NCI-H2227 (cell line): Measurements from ENCODE around the gene SLC7A8.
A peak's percentile ranks its signal among the peaks of the same experiment; 100 is the strongest.
"Not testable (repeated sequence)": the region's sequence is repeated elsewhere in the genome, so short reads cannot be mapped to it uniquely, and the experiment has no call there.

Experiments
- DNase-seq: peaks from one replicate; lab custom pipeline; 2025; ENCODE audit not compliant: unreplicated experiment; lab: John Stamatoyannopoulos, UW

SLC7A8 gene

DNA sequence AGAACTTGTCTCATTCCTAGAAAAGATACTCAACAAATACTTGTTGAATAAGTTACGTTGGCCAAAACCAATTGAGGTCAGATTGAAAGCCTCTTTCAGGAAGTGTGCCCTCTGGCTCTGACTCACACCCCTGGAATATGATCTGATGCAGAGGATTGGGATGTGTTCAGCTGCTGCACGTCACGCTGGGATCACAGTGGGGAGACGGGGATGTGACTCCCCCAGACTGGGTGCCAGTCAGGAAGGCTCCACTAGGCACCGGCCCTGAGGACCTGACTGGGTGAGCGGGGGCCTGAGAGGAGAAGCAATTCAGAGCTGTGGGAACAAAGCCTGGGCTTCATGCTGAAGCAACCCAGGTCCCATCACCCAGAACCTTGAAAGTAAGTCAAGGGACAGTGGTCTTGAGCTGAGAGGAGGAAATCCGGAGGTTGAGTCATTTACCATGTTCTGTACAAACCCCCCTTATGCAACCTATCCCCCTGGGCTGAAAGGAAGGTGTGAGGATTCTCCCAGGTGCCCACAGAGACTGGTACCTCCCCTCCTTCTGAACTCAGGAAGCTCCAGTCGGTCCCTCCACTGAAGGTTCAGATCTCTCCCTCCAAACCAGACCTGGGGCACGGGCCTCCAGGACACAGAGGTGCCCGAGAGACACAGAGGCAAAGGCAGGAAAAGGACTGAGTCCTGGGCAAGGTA is 68.3 kb downstream of the SLC7A8 start:
- DNase-seq, result no peak

DNA sequence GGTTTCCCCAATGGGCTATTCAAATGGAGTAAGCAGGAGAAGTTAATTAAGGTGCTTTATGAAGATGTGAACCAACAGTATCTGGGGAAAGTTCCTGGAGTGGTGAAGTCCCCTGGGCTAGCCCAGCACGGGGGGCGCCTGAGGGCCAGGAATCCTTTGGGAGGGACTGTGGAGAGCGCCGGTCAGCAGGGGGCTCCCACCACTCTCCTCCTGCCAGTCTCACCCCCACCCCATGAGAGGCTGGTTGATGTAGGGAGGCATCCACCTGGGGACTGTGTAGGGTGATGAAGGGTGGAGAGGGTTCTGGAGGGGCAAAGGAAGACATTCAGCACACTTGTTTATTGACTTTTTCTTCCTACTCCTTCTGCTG is 68.8 kb downstream of the SLC7A8 start:
- no peak for DNase-seq

DNA sequence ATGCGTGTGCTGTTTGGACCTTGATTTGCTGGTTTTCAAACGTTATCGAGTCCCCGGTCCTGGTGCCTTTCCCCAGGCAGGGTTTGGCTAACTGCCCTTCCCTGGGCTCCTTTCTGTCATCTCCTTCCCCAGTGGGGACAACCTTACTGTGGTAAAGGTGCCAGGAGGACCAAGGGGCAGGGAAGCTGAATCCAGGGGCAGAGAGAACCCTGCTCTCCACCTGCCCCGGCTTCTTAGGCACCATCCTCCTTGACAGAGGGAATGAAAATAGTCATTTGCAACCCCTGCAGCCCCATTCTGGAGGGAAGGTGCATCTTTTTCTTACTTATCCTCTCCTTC is 69.4 kb downstream of the SLC7A8 start:
- DNase-seq, result no peak

- no peak for DNase-seq
Observed at GRCh38 chr14:23113431-23114119, 69.9 kb downstream of the SLC7A8 start.

DNA sequence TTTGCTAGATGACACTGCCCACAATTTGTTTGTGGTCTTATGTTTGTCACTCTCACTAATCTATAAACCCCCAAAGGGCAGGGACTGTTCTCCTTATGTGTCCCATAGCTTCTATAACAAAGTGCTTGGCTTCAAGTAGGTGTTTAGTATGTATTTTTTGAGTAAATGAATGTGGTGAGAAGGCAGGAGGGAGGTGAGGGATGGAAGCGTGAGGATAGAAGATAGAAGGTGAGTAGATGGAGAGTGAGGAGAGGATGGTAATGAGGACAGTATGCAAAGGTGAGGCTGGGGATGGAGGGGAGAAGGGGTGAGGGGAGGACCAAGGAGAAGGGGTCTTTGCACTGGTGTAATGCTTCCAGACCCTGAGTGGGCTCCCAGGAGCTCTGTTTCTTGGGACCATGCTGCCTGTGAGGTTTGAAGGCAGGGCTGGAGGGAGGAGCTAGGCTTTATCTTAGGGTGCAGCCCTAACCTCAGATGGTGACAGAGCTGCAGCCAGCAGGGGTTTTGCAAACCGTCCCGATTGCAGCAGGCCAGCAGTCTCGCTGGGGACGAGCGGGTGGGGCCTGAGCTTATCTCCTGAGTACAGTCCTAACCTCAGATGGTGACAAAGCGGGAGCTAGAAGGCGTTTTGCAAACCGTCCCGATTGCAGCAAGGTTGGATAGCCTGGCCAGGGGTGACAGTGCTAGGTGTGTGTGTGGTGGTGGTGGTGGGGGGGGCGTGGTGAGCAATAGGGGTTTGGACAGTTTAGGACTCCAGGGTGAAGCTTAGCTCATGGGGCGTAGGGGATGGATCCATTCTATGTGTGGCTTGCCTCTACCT is 70.9 kb downstream of the SLC7A8 start:
- no peak for DNase-seq

DNA sequence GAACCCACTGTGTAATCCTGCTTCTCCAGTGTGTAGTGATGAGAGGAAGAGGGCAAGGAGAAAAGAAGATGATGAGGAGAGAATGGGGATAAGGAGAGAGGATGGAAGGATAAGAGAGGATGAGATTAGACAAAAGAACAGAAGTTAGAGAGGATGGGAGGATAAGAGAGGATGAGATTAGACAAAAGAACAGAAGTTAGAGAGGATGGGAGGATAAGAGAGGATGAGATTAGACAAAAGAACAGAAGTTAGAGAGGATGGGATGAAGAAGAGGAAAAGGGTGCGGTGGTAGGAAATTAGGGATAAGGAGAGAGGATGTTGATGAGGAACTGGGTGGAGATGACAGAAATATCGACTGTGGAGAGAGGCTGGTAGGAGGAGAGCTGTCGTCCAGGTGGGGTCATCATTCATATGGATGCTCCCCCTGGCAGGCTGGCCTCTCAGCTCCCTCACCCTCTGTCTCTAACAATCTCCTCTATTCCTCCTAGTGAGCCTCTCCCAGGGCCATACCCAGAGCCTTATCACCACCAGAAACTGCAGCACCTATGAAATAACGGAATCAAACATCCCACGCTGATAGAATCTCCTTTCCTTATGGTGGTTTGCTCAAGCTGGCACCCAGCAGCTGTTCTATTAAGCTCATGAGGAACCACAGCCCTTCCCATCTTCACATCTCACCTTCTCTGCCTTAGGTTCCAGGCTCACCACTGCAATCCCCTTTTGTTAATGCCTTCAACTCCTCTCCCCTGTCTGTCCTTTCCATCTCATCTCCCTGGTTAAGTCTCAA is 72.7 kb downstream of the SLC7A8 start:
- no peak for DNase-seq

GRCh38 chr14:23109769-23110168 is 73.7 kb downstream of the SLC7A8 start:
- no peak for DNase-seq

- not testable (repeated sequence) for DNase-seq
Observed at GRCh38 chr14:23108169-23108568, 75.3 kb downstream of the SLC7A8 start.

DNA sequence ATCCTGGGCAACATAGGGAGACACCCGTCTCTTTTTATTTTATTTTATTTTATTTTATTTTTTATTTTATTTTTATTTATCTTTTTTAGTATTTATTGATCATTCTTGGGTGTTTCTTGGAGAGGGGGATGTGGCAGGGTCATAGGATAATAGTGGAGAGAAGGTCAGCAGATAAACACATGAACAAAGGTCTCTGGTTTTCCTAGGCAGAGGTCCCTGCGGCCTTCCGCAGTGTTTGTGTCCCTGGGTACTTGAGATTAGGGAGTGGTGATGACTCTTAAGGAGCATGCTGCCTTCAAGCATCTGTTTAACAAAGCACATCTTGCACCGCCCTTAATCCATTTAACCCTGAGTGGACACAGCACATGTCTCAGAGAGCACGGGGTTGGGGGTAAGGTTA is 75.8 kb downstream of the SLC7A8 start:
- DNase-seq, result not testable (repeated sequence)

GRCh38 chr14:23106747-23107045 is 76.8 kb downstream of the SLC7A8 start:
- no peak for DNase-seq

DNA sequence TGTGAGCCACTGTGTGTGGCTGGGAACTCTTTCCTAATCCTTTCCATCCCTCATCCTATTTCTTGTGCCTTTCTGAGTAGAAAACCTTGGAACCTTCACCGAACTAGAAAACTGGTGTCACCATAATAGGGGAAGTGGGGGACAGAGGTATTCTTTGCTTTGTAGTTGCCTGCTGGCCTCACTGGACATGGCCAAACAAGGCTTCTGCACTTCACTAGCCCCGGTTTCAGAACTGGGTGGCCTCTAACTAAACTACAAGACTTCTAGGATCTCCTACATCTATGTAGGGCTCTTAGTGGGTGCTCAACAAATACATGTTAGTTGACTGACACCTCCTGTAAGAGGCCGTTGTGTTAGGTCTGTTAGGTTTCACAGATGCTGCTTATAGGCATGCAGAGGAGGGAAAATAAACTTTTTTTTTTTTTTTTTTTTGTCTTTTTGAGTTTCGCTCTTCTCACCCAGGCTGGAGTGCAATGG is 78.1 kb downstream of the SLC7A8 start:
- no peak for DNase-seq

DNA sequence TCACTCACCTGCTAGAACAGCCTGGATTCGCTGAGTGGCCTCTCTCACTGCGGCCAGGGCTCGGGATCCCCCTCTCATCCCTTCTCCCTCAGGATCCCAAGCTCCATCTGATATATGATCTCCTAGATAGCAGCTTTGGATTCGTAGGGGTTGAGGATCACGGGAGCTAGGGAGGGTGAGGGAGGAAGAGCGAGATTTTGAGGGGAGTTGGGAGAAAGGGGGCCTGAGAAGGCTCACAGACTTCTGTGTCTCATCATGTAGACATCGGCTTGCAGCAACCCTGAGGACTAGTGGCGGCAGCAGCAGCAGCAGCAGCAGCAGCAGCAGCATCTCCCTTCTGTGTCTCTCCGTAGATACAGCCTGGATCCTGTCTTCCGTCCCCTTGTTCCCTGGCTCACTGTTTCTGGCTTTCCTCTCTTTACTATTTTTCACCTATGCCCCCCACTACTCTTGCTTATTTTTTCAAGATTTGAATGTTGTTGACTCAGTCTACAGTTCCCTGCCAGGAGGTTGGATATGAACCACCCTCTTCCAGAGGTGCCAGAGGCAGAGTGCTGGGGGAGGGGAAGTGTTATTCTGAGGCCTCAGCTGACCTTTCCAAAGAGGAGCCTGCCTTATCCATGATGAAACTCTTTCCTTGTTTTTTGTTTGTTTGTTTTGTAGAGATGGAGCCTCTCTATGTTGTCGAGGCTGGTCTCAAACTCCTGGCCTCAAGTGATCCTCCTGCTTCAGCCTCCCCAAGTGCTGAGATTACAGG is 78.7 kb downstream of the SLC7A8 start, which contains the start of gene CIROP:
CIROP (minus strand) TSS at position 399 of the 757 bp plus-strand sequence; CDS start at position 330, 69 bp downstream.
- peak; percentile 27 for DNase-seq

DNA sequence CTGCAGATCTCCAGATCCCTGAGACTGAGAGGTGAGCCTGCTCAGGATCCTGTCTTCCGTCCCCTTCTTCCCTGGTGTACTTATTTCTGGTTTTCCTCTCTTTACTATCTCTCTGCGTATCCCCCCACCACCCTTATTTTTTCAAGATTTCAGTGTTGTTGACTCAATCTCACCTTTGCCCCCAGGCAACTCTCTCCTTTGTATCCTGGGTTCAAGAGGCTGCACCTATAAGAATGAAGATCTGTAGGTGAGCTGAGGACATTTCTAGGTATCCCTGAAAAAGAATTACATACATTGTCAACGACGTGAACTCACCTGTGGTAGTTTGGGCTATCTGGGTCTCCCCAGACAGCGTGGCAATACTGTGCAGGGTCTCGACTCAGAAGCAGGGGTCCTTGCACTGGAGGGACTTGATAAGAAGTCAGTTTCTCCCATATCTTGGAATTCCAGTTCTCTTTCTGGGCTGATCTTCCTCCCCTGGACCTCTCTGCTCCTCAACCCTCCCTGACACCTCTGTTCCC is 79.3 kb downstream of the SLC7A8 start:
- no peak for DNase-seq

GRCh38 chr14:23103581-23103980 is 79.9 kb downstream of the SLC7A8 start:
- no peak for DNase-seq

DNA sequence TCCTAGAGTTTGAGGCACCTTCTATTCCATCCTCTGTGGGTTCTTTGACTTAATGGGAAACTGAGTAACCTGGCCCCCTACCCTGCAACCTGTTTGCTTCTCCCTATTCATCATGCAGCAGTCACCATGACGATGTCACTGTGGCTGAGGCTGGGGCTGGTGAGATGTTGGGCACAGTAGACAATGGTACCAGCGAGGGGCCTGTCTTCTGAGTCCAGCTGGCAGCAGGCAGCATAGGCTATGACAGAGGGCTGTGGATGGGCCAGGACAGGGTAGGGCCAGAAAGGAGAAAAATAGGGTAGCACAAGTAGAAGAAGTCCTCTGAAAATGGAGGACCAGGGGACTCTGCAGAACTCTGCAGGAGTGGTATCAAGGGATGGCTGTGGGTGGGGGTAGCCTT is 80.7 kb downstream of the SLC7A8 start:
- no peak for DNase-seq

DNA sequence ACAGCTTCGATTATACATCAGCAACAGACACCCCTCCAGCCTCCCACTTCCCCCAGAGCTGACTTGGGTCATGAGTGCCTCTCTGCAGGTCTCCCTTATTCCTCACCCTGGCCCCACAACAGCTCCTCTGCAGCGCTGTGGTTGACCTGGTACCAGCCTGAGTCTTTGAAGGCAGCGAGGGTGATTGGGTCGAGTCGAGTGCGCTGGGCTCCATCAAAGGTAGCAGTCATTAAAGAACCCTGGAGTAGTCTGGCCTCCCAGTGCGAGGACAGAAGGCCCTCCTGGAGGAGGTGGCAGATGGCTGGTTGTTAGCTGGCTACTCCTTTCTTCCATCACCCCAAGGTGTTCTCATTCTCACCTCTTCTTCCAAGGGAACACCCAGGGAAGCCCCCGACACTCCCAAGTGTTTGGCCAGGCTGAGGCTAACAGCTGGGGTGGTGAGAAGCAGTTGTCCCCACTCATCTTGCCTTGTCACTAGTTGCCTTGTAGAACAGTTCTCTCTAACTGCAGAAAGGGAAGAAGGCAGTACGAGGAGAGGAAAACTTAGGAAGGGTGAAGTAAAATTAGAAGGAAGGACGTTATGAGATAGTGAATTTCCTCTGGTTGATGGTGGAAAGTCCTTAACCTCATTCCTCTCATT is 81.4 kb downstream of the SLC7A8 start:
- DNase-seq, result no peak

- no peak for DNase-seq
Observed at GRCh38 chr14:23101213-23101970, 82.1 kb downstream of the SLC7A8 start.

DNA sequence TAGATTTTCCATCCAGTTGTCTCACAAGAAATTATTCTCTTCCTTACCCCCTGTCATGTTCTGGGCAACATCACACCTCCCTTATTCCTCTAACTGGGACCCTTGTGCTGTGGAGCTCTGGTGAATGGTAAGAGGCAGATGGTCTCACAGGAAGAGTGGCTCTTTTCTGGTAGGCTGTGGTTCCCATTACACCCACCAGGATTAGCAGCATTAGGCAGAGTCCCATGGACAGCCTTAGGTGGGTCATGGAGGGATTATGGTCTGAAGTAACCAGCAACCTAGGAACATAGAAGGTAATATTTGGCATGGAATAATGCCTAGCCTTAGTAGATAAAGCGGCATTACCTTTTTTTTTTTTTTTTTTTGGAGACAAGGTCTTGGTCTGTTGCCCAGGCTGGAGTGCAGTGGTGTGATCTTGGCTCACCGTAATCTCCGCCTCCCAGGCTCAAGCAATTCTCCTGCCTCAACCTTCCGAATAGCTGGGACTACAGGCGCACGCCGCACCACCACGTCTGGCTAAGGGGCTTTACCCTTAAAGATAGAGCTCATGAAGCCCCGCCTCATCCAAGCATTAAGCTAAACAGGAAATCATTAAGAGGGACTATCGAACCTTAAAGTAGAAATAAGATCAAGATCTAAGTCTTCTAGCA is 84.1 kb downstream of the SLC7A8 start:
- no peak for DNase-seq

- no peak for DNase-seq
Observed at GRCh38 chr14:23097786-23098185, 85.7 kb downstream of the SLC7A8 start.
